Neuron (in vitro differentiated cells): ENCODE results near the gene SGMS1.
"Not testable (repeated sequence)": the region's sequence is repeated elsewhere in the genome, so short reads cannot be mapped to it uniquely, and the experiment has no call there.

Source experiments
- H2AFZ ChIP-seq: one replicate; pipeline ENCODE4 v1.6.1; 2013; ENCODE audit warnings: low read depth, mild to moderate bottlenecking, inconsistent platforms, low read length, moderate library complexity
- H3K27me3 ChIP-seq: one replicate; pipeline ENCODE4 v1.6.1; 2013; ENCODE audit warnings: low read length; ENCODE audit not compliant: insufficient read depth
- H3K36me3 ChIP-seq: one replicate; pipeline ENCODE4 v1.6.1; 2013; ENCODE audit warnings: low read length; ENCODE audit not compliant: insufficient read depth
- H3K4me1 ChIP-seq: one replicate; pipeline ENCODE4 v1.6.1; 2013; ENCODE audit warnings: low read length; ENCODE audit not compliant: insufficient read depth
- H3K4me3 ChIP-seq: 2 replicates; pipeline ENCODE4 v1.5.1; 2013; ENCODE audit warnings: mild to moderate bottlenecking, low read length, moderate library complexity
- H3K9me3 ChIP-seq: one replicate; pipeline ENCODE4 v1.6.1; 2013; ENCODE audit warnings: low read length

SGMS1 gene

GRCh38 chr10:50439187-50439586 is 184.6 kb downstream of the SGMS1 start:
- Histone ChIP-seq H3K4me1 (peaks cover 8% of the 10 kb centered on the region), H3K4me3 (no peak overlapping the region), H2AFZ (no peak overlapping the region), H3K9me3 (no peaks in the 10 kb centered on the region), H3K36me3 (no peaks in the 10 kb centered on the region), H3K27me3 (no peaks in the 10 kb centered on the region)

GRCh38 chr10:50438049-50438936 is 185.5 kb downstream of the SGMS1 start:
- H3K27me3 ChIP-seq: no peaks in the 10 kb centered on the region
- H3K4me3 ChIP-seq: no peak overlapping the region
- H3K9me3 ChIP-seq: no peaks in the 10 kb centered on the region
- H3K4me1 ChIP-seq: peaks cover 8% of the 10 kb centered on the region
- no peaks in the 10 kb centered on the region for H3K36me3 ChIP-seq
- no peak overlapping the region for H2AFZ ChIP-seq

- H2AFZ ChIP-seq: no peak overlapping the region
- no peaks in the 10 kb centered on the region for H3K9me3 ChIP-seq
- H3K4me3 ChIP-seq: no peak overlapping the region
- no peaks in the 10 kb centered on the region for H3K36me3 ChIP-seq
- peaks cover 8% of the 10 kb centered on the region for H3K4me1 ChIP-seq
- no peaks in the 10 kb centered on the region for H3K27me3 ChIP-seq
Observed at GRCh38 chr10:50437248-50437647, 186.5 kb downstream of the SGMS1 start.

GRCh38 chr10:50436805-50437204 is 187.0 kb downstream of the SGMS1 start:
- Histone ChIP-seq H3K4me1 (peaks cover 8% of the 10 kb centered on the region), H3K9me3 (no peaks in the 10 kb centered on the region), H3K27me3 (no peaks in the 10 kb centered on the region), H2AFZ (no peak overlapping the region), H3K4me3 (no peak overlapping the region), H3K36me3 (no peaks in the 10 kb centered on the region)

- Histone ChIP-seq H3K4me1 (peaks cover 2% of the 10 kb centered on the region), H3K9me3 (no peaks in the 10 kb centered on the region), H3K36me3 (no peaks in the 10 kb centered on the region), H2AFZ (no peak overlapping the region), H3K27me3 (no peaks in the 10 kb centered on the region), H3K4me3 (no peak overlapping the region)
Observed at GRCh38 chr10:50432211-50433009, 191.3 kb downstream of the SGMS1 start.

- H3K4me1 ChIP-seq: no peaks in the 10 kb centered on the region
- no peaks in the 10 kb centered on the region for H3K9me3 ChIP-seq
- no peaks in the 10 kb centered on the region for H3K27me3 ChIP-seq
- no peak overlapping the region for H2AFZ ChIP-seq
- H3K4me3 ChIP-seq: no peak overlapping the region
- no peaks in the 10 kb centered on the region for H3K36me3 ChIP-seq
Observed at GRCh38 chr10:50431791-50432190, 192.0 kb downstream of the SGMS1 start.

- no peak overlapping the region for H3K4me3 ChIP-seq
- H2AFZ ChIP-seq: no peak overlapping the region
- H3K4me1 ChIP-seq: no peaks in the 10 kb centered on the region
- no peaks in the 10 kb centered on the region for H3K9me3 ChIP-seq
- H3K36me3 ChIP-seq: no peaks in the 10 kb centered on the region
- H3K27me3 ChIP-seq: no peaks in the 10 kb centered on the region
Observed at GRCh38 chr10:50431133-50431532, 192.6 kb downstream of the SGMS1 start.

GRCh38 chr10:50426485-50426884 is 197.3 kb downstream of the SGMS1 start:
- Histone ChIP-seq H3K4me3 (no peak overlapping the region), H3K9me3 (no peaks in the 10 kb centered on the region), H3K27me3 (no peaks in the 10 kb centered on the region), H2AFZ (no peak overlapping the region), H3K36me3 (no peaks in the 10 kb centered on the region), H3K4me1 (peaks cover 4% of the 10 kb centered on the region)

- not testable (repeated sequence) for H3K36me3 ChIP-seq, H3K9me3 ChIP-seq, H3K4me1 ChIP-seq, H2AFZ ChIP-seq, H3K4me3 ChIP-seq, H3K27me3 ChIP-seq
Observed at GRCh38 chr10:50425215-50425614, 198.5 kb downstream of the SGMS1 start.

- Histone ChIP-seq H3K4me1 (peaks cover 6% of the 10 kb centered on the region), H3K9me3 (no peaks in the 10 kb centered on the region), H2AFZ (no peak overlapping the region), H3K36me3 (no peaks in the 10 kb centered on the region), H3K4me3 (no peak overlapping the region), H3K27me3 (no peaks in the 10 kb centered on the region)
Observed at GRCh38 chr10:50423448-50423847, 200.3 kb downstream of the SGMS1 start.

- Histone ChIP-seq H3K27me3 (no peaks in the 10 kb centered on the region), H3K36me3 (no peaks in the 10 kb centered on the region), H2AFZ (no peak overlapping the region), H3K4me1 (peaks cover 11% of the 10 kb centered on the region), H3K9me3 (no peaks in the 10 kb centered on the region), H3K4me3 (no peak overlapping the region)
Observed at GRCh38 chr10:50422259-50422658, 201.5 kb downstream of the SGMS1 start.

- Histone ChIP-seq H3K27me3 (no peaks in the 10 kb centered on the region), H3K9me3 (no peaks in the 10 kb centered on the region), H3K4me1 (peaks cover 11% of the 10 kb centered on the region), H3K4me3 (no peak overlapping the region), H3K36me3 (no peaks in the 10 kb centered on the region), H2AFZ (no peak overlapping the region)
Observed at GRCh38 chr10:50421026-50421719, 202.6 kb downstream of the SGMS1 start.

- Histone ChIP-seq H3K4me1 (peaks cover 11% of the 10 kb centered on the region), H3K4me3 (no peak overlapping the region), H2AFZ (no peak overlapping the region), H3K36me3 (no peaks in the 10 kb centered on the region), H3K9me3 (no peaks in the 10 kb centered on the region), H3K27me3 (no peaks in the 10 kb centered on the region)
Observed at GRCh38 chr10:50420196-50420595, 203.6 kb downstream of the SGMS1 start.
